GM19455 (cell line): ENCODE data around the gene CRABP2.
A peak's percentile ranks its signal among the peaks of the same experiment; 100 is the strongest.

Source experiments
- ATAC-seq: cut with Tn5 transposase; IDR thresholded peaks from one replicate; pipeline ENCODE4 v1.9.1; 2021; ENCODE audit not compliant: unreplicated experiment

The CRABP2 gene

GRCh38 chr1:156705321-156705917 is at the start of gene CRABP2:
TSS of gene CRABP2 (minus strand) at chr1:156705583. CDS start at chr1:156705446, 137 bp downstream.
- no peak for ATAC-seq

- ATAC-seq = no peak
These were observed 48.8 kb upstream of the CRABP2 start for GRCh38 chr1:156754219-156754618.

- ATAC-seq = no peak
These were observed 47.6 kb upstream of the CRABP2 start for GRCh38 chr1:156752843-156753482.

GRCh38 chr1:156751757-156752481 is 46.5 kb upstream of the CRABP2 start:
- peak; percentile 47 for ATAC-seq

GRCh38 chr1:156751451-156751756 is 46.0 kb upstream of the CRABP2 start, which contains the start of gene HDGF:
TSS of gene HDGF (minus strand) at chr1:156751675. CDS start at chr1:156751429, 246 bp downstream.
- peak; percentile 2 for ATAC-seq

- peak; percentile 13 for ATAC-seq
These were observed 45.5 kb upstream of the CRABP2 start for GRCh38 chr1:156750711-156751450.

GRCh38 chr1:156750191-156750672 is 44.8 kb upstream of the CRABP2 start:
- no peak for ATAC-seq

- no peak for ATAC-seq
These were observed 44.2 kb upstream of the CRABP2 start for GRCh38 chr1:156749419-156750118.

- ATAC-seq = no peak
These were observed 43.5 kb upstream of the CRABP2 start for GRCh38 chr1:156748670-156749418.

GRCh38 chr1:156747742-156748669 is 42.6 kb upstream of the CRABP2 start:
- ATAC-seq = no peak

GRCh38 chr1:156746728-156747631 is 41.6 kb upstream of the CRABP2 start:
- no peak for ATAC-seq

GRCh38 chr1:156746406-156746727 is 41.0 kb upstream of the CRABP2 start:
- no peak for ATAC-seq

- no peak for ATAC-seq
These were observed 40.5 kb upstream of the CRABP2 start for GRCh38 chr1:156745881-156746280.

- ATAC-seq = no peak
These were observed 39.5 kb upstream of the CRABP2 start for GRCh38 chr1:156744786-156745419.

- no peak for ATAC-seq
These were observed 39.0 kb upstream of the CRABP2 start for GRCh38 chr1:156744344-156744743.

- ATAC-seq = no peak
These were observed 38.3 kb upstream of the CRABP2 start for GRCh38 chr1:156743367-156744302.

- ATAC-seq = no peak
These were observed 37.4 kb upstream of the CRABP2 start for GRCh38 chr1:156742801-156743200.
